OCI-LY3 (cell line): Measurements from ENCODE around the gene RNF227.

ENCODE experiments used
- CTCF ChIP-seq: fragments of 200-600, 300-600 bp; sonication (generic); IDR thresholded peaks from 2 replicates; pipeline ENCODE4 v1.5.1; 2014; ENCODE audit warnings: antibody characterized with exemption, low read length, low read depth
- EZH2phosphoT487 ChIP-seq: fragments of 200-600 bp; shearing (Covaris generic); IDR thresholded peaks from 2 replicates; pipeline ENCODE4 v1.6.1; 2018; ENCODE audit warnings: antibody characterized with exemption, mixed run types, low read depth

GRCh38 chr17:7930841-7931631, 14.9 kb upstream of the RNF227 start:
- TF ChIP-seq CTCF: no peak
- TF ChIP-seq EZH2phosphoT487: no peak
